ENCODE data around the gene TTLL8. TPM values are rescaled to one million over a fixed set of nuclear protein-coding genes. Genes with fewer than 3 reads are reported as not detected.
A peak's percentile ranks its signal among the peaks of the same experiment; 100 is the strongest.

TTLL8 gene
- total RNA-seq, 1 donor from 2014 or later: not detected

- Mint-ChIP-seq H3K4me1 (peaks cover 9% of the 10 kb centered on the region), H3K27me3 (ENCODE audit: low read depth) (peaks cover 37% of the 10 kb centered on the region), H3K27ac (ENCODE audit: unreplicated experiment) (no peak overlapping the region), H3K9me3 (peaks cover 3% of the 10 kb centered on the region), H3K4me3 (no peak overlapping the region), H3K36me3 (ENCODE audit: low read depth) (peaks cover 3% of the 10 kb centered on the region)
- TF ChIP-seq, protein P1, sequence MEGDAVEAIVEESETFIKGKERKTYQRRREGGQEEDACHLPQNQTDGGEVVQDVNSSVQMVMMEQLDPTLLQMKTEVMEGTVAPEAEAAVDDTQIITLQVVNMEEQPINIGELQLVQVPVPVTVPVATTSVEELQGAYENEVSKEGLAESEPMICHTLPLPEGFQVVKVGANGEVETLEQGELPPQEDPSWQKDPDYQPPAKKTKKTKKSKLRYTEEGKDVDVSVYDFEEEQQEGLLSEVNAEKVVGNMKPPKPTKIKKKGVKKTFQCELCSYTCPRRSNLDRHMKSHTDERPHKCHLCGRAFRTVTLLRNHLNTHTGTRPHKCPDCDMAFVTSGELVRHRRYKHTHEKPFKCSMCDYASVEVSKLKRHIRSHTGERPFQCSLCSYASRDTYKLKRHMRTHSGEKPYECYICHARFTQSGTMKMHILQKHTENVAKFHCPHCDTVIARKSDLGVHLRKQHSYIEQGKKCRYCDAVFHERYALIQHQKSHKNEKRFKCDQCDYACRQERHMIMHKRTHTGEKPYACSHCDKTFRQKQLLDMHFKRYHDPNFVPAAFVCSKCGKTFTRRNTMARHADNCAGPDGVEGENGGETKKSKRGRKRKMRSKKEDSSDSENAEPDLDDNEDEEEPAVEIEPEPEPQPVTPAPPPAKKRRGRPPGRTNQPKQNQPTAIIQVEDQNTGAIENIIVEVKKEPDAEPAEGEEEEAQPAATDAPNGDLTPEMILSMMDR (conservative IDR thresholded peaks at IDR 0.05): no peak
- DNase-seq (ENCODE audit: low read depth, low spot score): no peak
These were observed 81.5 kb downstream of the TTLL8 start for GRCh38 chr22:49976439-49977175.

- TF ChIP-seq, protein P1 (conservative IDR thresholded peaks at IDR 0.05): no peak
- peak; percentile 9 for DNase-seq (ENCODE audit: low read depth, low spot score)
- H3K4me1 Mint-ChIP-seq: peaks cover 11% of the 10 kb centered on the region
- H3K27me3 Mint-ChIP-seq (ENCODE audit: low read depth): peaks cover 36% of the 10 kb centered on the region
- H3K27ac Mint-ChIP-seq (ENCODE audit: unreplicated experiment): no peak overlapping the region
- H3K4me3 Mint-ChIP-seq: no peak overlapping the region
- peaks cover 3% of the 10 kb centered on the region for H3K9me3 Mint-ChIP-seq
- H3K36me3 Mint-ChIP-seq (ENCODE audit: low read depth): peaks cover 3% of the 10 kb centered on the region
These were observed 82.3 kb downstream of the TTLL8 start for GRCh38 chr22:49975543-49976389.

GRCh38 chr22:49973018-49973961 is 84.8 kb downstream of the TTLL8 start:
- Mint-ChIP-seq H3K27ac (ENCODE audit: unreplicated experiment) (no peak overlapping the region), H3K4me3 (no peak overlapping the region), H3K27me3 (ENCODE audit: low read depth) (peaks cover 26% of the 10 kb centered on the region), H3K4me1 (peaks cover 15% of the 10 kb centered on the region), H3K9me3 (no peaks in the 10 kb centered on the region), H3K36me3 (ENCODE audit: low read depth) (no peaks in the 10 kb centered on the region)
- no peak for DNase-seq (ENCODE audit: low read depth, low spot score)
- TF ChIP-seq, protein P1 (conservative IDR thresholded peaks at IDR 0.05): no peak

GRCh38 chr22:49972163-49973017 is 85.7 kb downstream of the TTLL8 start:
- H3K27ac Mint-ChIP-seq (ENCODE audit: unreplicated experiment): no peak overlapping the region
- DNase-seq (ENCODE audit: low read depth, low spot score): peak; percentile 1
- H3K4me1 Mint-ChIP-seq: peaks cover 20% of the 10 kb centered on the region

More at GRCh38 chr22:49972163-49973017, 85.7 kb downstream of the TTLL8 start:
- Mint-ChIP-seq H3K9me3 (no peaks in the 10 kb centered on the region), H3K36me3 (ENCODE audit: low read depth) (no peaks in the 10 kb centered on the region), H3K27me3 (ENCODE audit: low read depth) (peaks cover 26% of the 10 kb centered on the region), H3K4me3 (no peak overlapping the region)
- TF ChIP-seq, protein P1 (conservative IDR thresholded peaks at IDR 0.05): no peak

Data from neural crest cell (in vitro differentiated cells).